Gastrocnemius medialis (tissue), 4 donors: Measurements from ENCODE around the gene SMTN.

ENCODE experiments used
- CTCF ChIP-seq, 5 experiments: fragments of 450-650 bp in 3 of 5; fragments of 200-600 bp in 2 of 5; sonication (generic) in 2 of 5; IDR thresholded peaks in 4 of 5; conservative IDR thresholded peaks in 1 of 5; 1 replicate in 4 of 5; 2 replicates in 1 of 5; pipeline ENCODE4 v1.5.1; 2016 to 2019; ENCODE audit warnings: antibody characterized with exemption in 5 of 5, mild to moderate bottlenecking in 3 of 5, moderate library complexity in 3 of 5
- POLR2A ChIP-seq, 2 donors: fragments of 450-650 bp; IDR thresholded peaks; one replicate each; pipeline ENCODE4 v1.6.1; 2017; ENCODE audit warnings: antibody characterized with exemption in 2 of 2, mild to moderate bottlenecking in 2 of 2, moderate library complexity in 2 of 2

- TF ChIP-seq CTCF (IDR thresholded peaks at IDR 0.05 in 4 of 5, conservative IDR thresholded peaks at IDR 0.05 in 1 of 5) (no peak), POLR2A (IDR thresholded peaks at IDR 0.05) (no peak)
Observed at GRCh38 chr22:31055117-31055634, 25.9 kb upstream of the SMTN start.
